CD4-positive, alpha-beta T cell treated with Interleukin-6 at 100 ng/mL for 8 hours (primary cell): Measurements from ENCODE around the gene ZDHHC14.
"Not testable (repeated sequence)": the region's sequence is repeated elsewhere in the genome, so short reads cannot be mapped to it uniquely, and the experiment has no call there.

Experiments used
- DNase-seq: peaks from one replicate; pipeline ENCODE4 v3.0.0-alpha.2; 2020; ENCODE audit warnings: mixed read lengths, low spot score

The ZDHHC14 gene

DNA sequence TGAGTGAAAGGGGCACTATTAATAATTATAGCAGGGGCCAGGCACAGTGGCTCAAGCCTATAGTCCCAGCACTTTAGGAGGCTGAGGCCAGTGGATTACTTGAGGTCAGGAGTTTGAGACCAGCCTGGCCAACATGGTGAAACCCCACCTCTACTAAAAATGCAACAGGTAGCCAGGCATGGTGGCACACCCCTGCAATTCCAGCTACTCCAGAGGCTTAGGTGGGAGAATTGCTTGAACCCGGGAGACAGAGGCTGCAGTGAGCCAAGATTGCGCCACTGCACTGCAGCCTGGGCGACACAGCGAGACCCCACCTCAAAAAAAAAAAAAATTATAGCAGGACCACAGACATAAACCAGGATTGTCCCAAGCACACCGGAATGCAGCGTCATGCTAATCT is 340.0 kb downstream of the ZDHHC14 start:
- DNase-seq = not testable (repeated sequence)

DNA sequence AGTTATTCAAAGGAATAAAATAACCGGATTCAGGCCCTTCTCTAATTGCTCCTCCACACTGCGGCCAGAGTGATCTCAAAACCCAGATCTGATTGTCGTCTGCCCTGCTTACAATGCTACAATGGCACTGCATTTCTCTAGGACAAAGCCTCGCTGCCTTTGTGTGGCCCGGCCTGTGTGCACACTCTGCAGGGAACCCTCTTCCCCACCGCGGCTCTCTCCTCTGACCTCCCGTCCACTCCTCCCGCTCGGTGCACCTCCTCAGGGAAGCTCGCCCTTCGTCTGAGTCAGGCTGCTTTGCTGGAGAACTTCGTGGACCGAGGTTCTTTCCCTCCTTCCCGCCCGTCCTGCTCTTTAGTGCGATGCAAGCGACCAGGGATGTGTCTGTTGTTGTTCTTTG is 340.4 kb downstream of the ZDHHC14 start:
- no peak for DNase-seq

DNA sequence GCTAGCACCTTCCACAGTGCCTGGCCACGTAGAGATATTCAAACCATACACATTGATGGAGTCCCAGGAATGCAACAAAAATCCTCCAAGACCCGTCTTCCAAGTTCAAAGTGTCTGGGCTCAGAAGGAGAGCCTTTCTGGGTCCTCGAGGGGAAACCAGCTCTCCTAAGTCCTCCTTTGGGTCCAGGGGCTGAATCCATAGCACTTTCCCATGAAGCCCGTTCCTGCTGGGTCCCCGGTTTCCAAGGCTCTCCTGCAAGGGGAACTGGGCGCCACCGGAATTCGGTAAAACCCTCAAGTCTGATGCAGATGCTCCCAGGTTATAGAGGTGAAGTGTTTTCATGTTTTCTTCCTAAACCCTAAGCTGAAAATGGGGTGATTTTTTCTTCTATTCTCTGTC is 340.8 kb downstream of the ZDHHC14 start:
- DNase-seq = no peak

- DNase-seq = no peak
Measured at GRCh38 chr6:157723376-157723775, 342.4 kb downstream of the ZDHHC14 start.

DNA sequence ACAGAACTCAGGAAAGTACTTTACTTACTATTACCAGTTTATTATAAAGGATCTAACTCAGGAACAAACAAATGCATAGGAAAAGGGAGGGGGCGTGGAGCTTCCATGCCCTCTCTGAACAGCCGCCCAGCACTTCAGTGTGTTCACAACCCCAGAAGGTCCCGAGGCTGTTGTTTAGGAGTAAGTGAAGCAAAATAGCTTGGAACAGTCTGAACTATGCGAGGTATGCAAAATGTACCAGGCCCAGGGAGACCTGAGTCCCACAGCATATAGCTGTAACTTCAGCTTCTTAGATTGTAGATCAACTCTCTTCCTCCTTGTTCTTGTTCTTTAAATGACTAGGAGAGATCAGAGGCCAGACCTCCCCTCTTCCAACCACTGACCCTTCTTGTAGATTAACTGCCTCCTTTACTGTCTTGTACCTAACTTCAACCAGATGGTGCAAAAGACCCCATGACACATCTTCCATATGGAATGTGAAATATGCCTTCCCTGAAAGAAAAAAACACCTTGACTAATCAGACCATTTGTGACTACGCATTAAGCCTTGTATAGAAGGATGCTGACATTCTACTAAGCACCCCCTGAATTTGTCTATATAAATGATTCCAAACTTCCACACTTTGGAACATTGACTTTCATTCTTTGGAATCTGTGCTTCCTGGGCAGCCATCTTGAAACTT is 343.3 kb downstream of the ZDHHC14 start:
- DNase-seq = no peak

DNA sequence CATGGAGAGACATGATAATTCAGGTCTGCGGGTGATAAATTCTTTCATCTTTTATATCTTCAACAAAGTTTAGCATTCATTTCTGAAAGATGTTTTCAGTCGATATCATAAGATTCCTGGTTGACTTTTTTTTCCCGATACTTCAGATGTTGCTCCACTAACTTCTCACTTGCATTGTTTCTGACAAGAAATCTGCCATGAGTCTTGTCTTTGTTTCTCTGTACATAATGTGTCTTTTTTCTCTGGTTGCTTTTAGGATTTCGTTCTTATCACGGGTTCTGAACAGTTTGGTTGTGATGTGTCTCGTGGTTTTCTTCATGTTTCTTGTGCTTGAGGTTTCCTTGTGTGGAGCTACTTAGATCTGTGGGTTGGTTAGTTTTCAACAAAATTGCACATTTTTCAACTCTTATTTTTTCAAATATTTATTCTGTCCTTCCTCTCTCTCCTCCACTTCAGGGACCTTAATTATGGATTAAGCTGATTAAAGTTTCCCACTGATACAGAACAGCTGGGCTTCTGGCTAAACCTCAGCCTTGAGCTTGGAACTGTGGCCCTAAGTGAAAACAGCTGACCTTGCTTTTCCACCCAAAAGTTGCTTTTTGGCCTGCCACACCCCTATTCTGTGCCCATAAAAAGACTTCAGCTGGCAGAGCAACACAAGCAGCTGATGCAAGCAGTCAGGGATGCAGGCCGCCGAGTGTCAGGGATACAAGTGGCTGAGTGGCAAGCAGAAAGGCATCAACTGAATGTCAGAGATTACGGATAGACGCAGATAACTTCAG is 344.2 kb downstream of the ZDHHC14 start:
- DNase-seq = no peak

GRCh38 chr6:157725836-157726235 is 344.8 kb downstream of the ZDHHC14 start:
- DNase-seq = no peak

- no peak for DNase-seq
Measured at GRCh38 chr6:157726892-157727628, 346.1 kb downstream of the ZDHHC14 start.
